GM21786 (cell line): Measurements from ENCODE around the gene TBRG4.

Experiments used
- ATAC-seq: cut with Tn5 transposase; IDR thresholded peaks from one replicate; pipeline ENCODE4 v1.9.1; 2021; ENCODE audit not compliant: unreplicated experiment

Gene TBRG4

DNA sequence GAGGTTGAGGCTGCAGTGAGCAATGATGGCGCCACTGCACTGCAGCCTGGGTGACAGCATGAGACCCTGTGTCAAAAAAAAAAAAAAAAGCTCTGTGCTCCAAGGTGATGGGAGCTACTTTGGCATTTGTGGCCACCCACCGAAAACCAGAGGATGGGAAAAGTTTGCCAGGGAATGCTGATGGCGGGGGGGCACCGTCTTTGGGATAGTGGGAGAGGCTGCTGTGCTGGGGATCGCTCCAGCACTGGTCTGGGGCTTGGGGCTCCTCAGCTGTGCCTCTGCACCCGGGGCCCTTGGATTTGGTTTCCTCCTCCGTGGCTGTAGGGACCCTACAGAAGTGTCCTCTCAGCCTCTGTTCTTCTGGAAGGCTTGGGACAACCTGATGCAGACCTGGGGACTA, 34.4 kb upstream of the TBRG4 start:
- ATAC-seq = no peak

DNA sequence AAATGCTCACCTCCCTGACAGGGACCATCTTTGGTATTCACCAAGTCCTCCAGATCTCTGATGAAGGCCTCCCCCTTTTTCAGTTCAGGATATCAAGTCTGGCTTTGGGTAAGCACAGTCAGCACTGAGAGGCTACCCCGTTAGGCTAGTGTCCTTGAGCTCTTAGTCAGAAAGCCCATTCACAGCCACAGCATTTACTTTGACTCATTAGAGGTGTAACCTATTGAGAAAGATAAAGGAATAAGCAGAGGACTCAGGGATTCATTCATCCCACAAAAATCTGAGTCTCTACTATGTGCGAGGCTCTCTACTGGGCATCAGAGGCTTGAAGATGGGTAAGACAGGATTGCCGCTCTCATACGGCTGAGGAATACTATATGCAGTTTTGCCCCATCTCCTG, 32.1 kb upstream of the TBRG4 start:
- ATAC-seq = no peak

DNA sequence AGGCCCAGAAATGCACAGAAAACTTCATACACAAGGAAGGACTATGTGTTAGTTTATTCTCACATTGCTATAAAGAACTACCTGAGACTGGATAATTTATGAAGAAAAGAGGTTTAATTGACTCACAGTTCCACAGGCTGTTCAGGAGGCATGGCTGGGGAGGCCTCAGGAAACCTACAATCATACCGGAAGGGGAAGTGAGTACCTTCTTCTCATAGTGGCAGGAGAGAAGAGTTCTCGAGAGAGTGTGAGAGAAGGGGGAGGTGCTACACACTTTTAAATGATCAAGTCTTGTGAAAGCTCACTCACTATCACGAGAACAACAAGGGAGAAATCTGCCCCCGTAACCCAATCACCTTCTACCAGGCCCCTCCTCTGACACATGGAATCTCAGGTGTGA, 29.3 kb upstream of the TBRG4 start:
- ATAC-seq = no peak

DNA sequence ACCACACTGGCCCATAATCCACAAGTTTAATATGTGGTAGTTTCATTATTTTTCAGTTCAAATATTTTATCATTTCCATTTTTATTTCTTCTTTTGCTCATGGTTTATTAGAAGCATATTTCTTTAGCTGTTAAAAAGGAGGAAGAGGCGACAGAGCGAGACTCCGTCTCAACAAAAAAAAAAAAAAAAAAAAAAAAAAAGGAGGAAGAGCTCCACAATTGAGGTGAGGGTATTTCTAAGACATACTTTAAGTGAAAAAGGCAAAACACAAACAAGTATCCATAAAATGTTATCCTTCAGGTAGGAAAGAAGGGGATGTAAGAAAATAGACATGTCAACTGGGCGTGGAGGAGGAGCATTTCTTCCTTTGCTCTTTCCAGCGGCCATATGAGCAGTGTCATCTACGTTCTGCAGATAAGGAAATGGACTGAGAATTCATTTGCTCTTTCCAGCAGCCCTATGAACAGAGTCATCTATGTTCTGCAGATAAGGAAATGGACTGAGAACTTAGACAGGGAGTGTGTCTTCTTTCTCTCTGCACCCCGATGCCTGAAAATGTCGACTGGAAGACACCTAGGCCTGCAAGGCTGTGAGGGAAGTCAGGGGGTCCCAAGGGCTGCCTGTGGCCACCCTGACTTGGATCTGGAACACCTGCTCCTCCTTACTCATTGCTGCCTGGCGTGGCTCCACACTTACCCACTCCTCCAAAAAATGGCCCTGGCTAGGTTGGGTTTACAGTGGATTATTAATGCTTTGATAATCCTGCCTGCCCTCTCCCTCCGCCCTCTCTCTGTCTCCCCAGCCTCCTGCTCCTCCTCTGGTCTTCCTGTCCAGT, 27.2 kb upstream of the TBRG4 start:
- ATAC-seq = no peak

DNA sequence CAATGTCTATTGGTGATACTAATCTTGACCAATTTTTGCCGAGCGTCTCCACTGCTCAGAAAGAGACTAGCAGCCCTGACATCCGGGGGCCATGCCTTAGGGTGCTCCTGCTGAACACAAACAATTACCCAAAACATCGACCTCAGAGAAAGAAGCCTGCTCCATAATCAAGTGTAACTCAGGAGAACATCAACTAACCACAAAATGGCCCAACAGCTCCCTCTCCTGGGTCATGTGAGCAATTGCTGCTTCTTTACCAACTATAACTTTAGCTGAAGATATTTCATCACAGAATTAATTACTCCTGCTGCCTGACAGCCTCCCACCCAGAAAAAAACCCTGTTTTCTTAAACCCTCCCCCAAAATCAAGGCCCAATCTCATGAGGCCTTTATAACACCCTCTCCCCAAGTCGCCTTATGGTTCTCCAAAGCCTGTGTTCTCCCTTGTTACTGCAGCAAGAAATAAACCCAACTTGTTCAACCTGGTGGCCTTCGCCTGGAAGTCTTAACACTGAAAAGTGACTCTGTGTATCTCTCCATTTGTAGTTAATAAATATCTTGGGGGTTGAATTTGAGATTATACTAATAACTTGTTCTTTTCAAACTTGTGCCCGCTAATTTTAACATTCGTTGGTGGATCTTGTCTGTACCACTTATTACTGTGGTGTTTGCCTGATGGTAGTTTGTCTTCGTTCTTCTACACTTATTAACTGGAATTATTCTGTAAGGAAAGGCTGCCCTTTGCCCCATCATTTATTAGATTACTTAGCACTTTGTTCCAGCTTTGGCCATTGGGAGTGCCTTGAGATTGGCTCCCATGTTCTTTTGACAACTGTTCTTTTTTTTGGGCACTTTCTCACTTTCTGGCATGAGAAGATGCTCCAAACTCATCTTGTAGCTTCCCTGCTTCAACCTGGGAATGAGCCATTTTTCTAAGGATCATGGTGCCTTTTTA, 24.9 kb upstream of the TBRG4 start:
- peak; percentile 45 for ATAC-seq

DNA sequence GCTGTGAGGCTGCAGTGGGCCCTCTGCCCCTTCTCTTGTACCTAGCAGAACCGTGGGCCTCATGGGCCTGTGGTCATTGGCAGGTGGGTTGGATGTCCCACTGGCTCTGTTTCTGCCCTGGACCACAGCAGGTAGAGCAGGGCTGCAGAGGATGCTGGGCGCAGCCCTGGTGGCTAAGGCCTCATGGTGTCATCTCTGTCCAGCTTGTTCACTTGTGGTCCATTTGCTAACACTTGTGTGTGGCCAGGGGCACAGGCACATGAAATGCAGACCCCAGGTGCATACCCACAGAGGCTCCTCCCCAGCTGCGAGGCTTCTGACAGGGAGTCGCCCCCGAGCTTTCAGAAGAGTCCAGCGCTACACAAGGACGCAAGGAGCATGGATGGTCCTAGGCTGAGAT, 22.4 kb upstream of the TBRG4 start:
- ATAC-seq = no peak

DNA sequence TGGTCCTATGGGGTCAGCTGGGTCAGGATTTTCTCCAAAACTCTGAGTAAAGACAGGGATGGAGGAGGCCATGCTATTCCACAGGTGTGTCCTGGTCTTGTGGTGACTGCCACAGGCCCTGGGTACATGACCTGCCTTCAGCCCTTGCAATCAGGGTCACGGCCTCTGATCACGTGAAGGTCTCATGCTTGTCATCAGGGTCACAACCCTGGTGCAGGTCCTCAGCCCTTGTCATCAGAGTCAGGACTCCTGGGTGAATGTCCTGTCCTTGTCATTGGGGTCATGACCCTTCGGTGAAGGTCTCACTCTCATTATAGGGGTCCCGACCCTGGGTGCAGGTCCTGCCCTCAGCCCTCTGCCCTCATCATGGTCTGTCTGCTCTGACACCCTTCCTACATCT, 21.9 kb upstream of the TBRG4 start:
- ATAC-seq = no peak

DNA sequence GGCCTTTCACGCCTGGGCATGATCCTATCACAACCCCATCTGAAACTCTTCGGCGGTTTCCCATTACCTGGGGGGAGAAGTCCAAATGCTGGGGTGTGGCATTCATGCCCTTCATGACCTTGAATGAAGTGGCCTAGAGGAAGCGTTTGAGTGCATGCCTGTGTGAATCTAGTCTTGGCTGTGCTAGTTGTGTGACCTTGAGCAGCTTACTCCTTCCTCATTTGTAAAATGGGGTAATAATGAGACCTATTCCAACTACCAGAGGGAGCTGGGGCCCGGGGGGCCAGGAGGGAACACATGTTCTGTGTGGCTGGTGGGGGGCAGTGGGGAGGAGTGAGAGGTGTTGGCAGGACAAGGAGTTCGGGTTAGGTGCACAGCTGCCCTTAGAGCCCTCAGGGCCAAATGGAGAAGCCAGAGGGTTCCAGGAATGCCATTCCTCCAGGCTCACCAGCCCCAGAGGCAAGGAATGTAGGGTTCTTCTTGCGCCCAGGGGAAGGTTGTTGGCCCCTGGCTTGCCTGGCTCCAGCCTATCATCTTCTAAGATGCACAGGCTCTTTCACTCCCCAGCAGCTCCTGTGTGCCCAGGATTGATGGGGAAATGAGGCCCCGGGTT, 21.3 kb upstream of the TBRG4 start:
- ATAC-seq = no peak

DNA sequence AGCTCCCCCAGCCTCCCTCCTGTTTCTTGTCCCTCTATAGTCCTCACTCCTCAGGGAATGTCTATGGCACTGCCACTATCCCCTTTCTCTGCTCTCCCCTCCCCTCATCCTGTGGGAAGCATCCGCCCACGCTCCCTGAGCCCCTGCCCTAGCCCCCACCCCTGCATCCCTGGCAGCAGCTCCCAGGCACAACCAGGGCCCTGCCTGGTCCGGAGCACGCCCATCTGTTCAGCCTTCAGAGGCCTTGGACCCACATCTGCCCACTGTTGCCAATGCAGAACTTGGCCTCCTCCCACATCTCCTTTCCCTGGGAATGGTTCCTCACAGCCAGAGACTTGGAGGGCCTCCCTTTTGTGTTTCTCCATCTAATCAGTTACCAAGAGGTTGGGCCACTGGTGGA, 20.4 kb upstream of the TBRG4 start:
- ATAC-seq = no peak

DNA sequence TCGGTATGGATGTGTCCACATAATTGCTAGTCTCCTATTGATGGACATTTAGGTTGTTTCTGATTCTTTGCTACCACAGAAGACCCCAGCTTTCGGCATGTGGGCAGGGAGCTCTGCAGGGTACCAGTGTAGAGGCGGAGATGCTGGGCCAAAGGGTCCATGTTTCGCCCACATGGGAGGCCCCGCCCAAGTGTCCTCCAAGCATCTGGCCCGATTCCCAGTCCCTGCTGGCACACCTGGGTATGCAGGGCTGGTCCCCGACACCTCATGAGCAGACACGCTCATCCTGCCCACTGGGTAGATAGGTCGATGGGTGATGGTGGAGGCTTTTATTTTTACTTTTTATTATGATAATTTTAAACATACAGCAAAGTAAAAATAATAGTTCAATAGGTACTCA, 19.4 kb upstream of the TBRG4 start:
- ATAC-seq = no peak

DNA sequence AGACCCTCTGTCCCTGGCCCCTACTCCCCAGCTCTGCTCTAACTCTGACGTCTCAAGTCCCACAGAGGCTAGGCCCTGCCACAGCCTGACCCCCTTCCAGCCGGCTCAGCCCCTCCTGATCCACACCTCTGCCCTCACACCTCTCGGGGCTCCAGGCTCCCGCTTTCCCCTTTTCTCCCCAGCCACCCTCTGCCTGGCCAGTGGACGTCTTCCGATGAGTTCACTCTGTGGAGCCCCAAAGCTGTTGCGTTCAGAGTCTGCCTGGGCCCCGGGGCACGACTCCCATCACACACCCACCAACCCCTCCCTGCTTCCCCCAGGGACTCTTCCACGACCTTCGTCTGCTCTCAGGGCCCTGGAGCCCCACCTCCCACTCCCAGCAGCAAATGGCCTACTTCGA, 18.4 kb upstream of the TBRG4 start:
- ATAC-seq = no peak

DNA sequence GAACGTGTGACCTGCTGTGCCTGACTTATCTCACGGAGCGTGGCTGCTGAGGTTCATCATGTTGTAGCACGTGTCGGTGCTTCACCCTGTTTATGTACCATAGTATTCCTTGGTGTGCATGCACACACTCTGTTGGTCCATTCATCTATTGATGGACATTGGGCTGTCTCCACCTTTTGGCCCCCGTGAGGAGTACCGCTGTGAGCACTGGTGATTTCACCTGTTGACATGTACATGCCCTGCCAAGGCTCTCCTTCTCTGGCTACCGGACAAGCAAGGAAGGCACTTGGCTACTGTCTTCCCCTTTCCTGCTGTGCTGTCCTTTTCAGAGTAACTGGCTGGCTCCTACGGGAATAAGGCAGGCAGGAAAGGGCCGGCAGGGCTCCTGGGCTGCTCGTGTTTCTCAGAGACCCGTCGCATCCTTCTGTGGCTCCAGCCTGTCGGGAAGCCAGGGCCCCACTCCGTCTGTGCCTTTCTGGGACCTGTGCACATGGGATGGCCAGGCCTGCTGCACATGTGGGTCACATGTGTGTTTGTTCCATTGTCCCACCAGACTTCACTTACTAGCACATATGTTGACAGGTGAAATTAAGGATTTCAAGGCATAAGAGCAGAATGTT, 17.8 kb upstream of the TBRG4 start:
- no peak for ATAC-seq

DNA sequence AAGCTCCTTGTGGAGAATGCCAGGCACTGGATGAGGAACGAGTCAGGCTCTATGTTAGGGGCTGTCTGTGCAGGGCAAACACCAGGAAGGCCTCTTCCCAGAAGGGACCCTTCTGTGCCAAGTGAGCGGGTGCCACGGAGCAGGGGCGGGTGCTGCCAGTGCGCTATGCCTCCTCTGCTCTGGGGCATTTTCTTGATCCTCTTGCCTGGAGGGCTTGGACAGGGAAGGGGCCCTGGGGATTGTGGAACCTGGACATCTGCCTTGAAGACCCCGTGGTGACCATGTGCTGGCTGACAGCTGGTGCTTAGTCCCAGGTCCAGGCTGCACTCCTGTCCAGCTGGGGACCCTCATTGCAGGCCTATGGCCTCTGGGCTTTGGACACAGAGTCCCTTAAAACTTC, 15.4 kb upstream of the TBRG4 start:
- ATAC-seq = no peak

DNA sequence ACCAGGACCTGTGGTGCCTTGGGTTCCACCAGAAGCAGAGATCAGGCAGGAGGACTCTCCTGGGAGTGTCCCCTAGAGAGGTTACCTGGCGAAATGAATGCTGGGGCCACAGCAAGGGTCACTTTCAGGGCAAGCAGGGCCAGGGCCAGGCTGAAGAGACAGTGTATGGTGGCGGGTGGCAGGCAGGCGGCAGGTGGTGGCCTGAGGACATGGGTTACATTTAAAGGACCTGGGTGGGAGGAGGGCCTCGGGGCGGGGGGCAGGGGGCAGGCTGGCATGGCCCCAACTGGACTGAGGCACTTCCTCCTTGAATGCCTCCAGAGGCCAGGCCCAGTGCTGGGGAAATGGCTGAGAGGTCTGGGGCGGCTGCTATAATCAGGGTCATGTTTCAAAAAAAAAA, 14.7 kb upstream of the TBRG4 start:
- ATAC-seq = no peak

DNA sequence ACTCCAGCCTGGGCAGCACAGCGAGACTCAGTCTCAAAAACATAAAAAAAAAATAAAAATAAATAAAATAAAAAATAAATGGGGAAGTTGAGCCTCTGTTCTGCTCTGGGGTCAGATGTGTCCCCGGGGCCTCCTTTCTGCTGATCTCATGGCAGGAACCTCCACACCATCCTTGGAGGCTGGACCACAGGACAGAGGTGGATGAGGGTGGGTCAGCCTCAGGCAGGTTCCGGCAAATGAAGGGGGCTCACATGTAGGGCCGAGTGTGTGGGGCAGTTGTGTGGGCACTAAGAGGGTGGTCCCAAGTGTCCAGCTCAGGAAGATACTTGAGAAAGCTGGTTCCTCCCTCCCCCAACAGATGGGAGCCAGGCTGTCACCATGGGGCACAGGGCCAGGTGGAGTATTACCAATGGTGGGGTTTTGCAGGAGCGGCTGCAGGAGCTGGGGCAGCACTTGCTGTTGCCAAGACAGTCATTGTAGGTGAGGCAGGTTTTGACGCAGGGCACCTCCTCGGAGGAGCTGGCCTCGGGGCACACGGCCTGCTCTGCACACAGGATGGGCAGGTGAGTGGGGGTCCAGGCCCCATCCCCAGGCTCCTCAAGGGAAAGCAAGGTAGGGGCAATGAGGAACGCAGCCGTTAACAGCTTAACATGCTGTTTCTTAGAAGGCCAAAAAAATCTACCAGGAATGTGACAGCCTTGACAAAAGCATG, 13.9 kb upstream of the TBRG4 start:
- ATAC-seq = no peak

DNA sequence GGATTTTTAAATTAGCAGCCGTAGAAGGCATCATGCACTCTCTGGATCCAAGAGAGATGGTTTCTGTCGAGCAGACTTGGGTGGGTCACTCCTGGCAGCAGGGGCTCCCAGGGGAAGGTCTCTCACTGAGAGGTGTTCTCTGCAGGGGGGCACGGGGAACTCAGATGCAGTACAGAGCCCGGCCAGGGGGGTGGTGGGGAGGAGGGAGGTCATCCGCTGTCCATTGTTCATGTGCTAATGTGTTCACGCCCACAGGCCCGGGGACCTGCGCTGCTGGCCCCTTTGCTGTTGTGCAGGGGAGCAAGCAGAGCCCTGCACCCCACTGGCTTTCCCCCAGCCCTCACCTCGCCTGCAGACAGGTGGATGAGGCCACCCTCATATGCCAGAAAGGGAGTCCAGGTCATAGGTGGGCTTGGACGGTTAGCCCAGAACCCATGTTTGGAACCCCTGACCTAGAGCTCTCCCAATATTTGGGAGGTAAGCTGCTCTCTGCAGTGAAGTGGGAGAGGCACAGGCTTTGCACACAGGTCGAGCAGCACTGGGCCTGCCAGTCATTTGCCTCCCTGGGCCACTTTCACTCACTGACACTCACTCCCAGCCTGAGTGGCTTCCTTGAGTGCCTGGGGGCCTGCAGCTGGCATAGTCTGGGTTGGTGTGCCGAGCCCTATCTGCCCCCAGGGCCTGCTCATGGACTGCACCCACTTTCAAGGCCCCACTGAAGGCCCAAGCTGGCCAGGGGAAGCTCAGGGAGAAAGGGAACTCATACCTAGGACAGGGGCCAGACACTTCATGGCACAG, 12.6 kb upstream of the TBRG4 start:
- ATAC-seq = no peak

DNA sequence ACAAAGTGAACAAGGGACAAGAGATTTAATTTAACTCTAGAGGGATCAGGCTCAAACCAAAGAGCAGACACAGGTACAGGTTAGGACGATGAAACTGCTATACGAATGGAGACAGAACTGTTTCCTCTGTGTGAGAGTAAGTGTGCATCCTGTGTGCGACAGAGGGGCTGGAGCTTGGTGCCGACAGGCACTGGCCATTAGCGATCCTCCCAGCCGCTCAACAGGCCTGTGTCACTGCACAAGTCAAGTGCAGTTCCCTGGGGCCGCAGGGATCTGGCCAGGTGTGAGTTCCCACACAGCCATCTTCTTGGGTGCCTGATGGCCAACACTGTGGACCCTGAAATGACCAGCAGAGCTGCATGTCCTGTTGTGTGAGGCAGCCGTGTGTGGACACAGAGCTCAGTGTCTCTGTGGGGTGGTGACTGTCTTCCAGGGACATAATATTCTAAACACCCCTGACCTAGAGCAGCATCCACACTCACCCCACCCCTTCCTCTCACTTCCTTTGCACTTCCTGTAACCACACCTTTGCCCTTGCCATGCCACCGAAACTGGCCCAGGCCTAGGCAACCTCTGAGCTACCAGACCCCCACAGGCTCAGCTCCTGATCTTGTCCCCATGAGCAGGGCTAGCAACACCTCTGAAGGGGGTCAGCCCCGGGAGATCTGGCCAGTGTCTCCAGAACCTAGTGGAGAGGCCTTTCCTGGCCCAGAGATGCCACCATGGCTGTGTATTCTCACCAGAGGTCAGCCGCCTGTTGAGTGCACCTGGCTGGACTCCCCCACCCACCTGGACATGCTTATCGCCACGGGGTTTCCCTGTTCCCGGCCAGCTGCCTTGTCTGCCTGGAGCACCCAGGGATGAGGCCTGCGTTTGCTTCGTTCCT, 11.7 kb upstream of the TBRG4 start:
- no peak for ATAC-seq

DNA sequence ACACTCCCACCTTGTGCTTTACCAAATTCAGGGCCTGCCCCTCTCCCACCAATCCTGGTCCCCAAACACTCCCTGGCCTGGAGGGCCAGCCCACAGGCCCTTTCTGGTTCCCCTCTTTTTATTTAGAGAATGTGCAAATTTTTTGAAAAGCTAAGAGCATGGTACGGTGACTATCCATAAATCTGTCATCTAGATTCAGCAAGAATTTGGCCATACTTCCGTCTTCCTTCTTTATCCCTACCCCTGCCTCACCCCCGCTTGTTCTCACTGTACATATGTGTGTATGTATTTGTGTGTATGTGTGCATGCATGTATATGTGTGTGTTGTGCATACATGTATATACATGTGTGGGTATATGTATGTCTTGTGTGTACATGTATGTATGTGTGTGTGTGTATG, 8.1 kb upstream of the TBRG4 start:
- no peak for ATAC-seq

DNA sequence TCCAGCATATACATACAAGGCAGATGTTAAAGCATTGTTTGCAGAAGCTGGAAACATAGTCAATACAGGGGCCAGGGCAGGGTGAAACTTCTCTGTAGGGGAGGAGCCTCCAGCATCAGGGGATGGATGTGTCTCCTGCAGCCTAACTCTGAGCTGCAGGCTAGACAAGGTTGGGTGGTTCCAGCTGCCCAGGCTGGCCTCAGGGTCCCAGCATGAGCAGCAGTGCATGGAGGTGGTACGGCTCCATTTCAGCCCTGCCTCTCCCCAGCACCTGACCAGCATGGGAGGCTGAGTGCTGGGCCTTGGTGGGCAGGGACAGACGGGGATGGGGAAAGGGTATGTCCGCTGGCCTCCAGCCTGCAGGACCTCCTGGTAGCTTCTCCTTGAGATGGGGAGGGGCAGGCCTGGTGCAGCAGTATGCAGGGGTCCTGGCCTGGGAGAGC, 7.4 kb upstream of the TBRG4 start:
- peak; percentile 70 for ATAC-seq
